ENCODE measurements around the gene FAM236B.
"Not testable (repeated sequence)": the region's sequence is repeated elsewhere in the genome, so short reads cannot be mapped to it uniquely, and the experiment has no call there.

FAM236B gene

DNA sequence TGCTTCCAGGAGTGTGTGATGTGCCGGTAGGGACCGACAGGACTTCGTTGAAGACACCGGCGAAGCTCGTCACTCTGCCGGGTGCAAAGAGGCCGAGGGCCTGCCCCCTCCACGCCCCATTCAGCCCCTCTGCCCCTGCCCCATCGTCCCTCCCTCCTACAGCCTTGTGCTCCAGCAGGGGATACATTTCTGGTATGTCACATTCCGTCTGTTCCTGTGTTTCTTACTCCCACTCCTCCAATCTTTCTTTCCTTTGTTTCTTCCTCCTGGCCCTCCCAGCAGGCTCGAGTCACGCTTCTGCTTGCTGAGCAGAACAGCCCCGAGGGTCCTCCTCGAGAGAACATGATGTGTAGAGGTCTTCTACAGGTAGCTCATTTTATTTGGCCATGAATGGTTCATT, at the start of gene FAM236B:
TSS of gene FAM236B (minus strand) at position 101 of the 400 bp plus-strand sequence. CDS start at position 1, 100 bp downstream.
- DNase-seq: not testable (repeated sequence)

DNA sequence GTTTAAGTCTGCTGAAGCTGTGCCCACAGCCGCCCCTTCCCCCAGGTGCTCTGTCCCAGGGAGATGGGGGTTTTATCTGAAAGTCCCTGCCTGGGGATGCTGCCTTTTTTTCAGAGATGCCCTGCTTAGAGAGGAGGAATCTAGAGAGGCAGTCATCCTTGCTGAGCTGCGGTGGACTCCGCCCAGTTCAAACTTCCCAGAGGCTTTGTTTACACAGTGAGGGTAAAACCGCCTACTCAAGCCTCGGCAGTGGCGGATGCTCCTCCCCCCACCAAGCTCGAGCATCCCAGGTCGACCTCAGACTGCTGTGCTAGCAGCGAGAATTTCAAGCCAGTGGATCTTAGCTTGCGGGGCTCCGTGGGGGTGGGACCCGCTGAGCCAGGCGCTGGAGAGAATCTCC, 48.2 kb upstream of the FAM236B start:
- DNase-seq: not testable (repeated sequence)

DNA sequence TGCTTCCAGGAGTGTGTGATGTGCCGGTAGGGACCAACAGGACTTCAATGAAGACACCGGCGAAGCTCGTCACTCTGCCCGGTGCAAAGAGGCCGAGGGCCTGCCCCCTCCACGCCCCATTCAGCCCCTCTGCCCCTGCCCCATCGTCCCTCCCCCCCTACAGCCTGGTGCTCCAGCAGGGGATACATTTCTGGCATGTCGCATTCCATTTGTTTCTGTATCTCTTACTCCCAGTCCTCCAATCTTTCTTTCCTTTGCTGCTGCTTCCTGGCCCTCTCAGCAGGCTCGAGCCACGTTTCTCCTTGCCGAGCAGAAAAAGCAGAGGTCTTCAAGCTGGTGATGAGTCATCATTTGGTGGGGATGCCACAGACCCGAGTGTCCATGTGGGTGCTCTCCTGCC, 25.6 kb upstream of the FAM236B start, which contains the start of gene FAM236D:
TSS of gene FAM236D (minus strand) at position 101 of the 400 bp plus-strand sequence. CDS start at position 1, 100 bp downstream.
- not testable (repeated sequence) for DNase-seq

DNA sequence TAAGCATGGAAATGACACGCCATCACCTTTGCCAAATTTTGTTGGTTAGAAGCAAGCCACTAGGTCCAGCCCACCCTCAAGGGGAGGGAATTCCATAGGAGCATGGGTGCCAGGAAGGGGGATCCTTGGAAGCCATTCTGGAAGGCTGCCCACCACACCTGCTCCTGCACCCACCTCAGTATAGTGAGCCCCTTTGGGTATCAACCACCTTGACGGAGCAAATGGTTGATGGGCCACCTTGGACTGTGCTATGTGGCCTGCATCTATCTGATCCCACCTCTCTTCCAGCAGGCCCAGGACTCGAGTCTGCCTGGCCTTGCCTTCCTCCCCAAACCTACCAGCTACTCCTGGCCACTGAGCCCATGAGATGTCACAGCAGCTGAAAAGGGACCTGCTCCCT, 7.9 kb upstream of the FAM236B start:
- DNase-seq: not testable (repeated sequence)

DNA sequence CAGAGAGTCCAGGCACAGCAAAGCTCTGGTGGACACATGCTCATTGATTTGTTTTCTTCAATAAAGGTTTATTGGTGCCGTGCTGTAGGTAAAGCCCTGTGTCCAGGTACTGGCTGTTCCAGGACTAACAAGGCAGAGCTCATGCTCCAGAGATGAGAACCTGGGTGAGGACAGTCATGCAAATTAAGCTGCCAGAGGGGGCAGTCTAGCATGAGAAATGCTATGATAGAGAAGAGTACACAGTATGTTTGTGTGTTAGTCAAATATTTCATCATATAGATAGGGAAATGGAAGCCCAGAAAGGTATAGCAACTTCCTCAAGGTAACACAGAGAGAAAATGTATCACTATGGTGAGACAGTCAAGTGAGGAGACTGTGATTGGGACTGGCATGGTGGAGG, 5.7 kb upstream of the FAM236B start:
- not testable (repeated sequence) for DNase-seq

DNA sequence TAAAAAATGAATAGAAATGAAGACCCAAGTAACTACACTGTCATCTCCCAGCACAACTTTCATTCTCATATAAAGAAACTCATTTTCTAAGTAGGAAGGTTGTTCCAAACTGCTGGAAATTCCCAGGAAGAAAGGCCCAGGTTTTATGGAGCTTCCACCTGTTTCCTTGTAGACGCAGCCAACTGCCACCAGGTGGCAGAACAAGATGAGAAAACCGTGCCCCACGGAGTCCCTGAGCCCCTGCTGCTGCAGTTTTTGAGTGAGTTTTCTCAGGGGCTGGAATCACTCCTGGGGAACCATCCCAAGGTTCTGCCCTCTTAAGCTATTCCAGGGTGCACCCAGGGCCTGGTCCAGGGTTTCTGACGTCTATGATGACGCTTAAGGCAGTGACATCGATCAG, 1.5 kb upstream of the FAM236B start:
- not testable (repeated sequence) for DNase-seq

DNA sequence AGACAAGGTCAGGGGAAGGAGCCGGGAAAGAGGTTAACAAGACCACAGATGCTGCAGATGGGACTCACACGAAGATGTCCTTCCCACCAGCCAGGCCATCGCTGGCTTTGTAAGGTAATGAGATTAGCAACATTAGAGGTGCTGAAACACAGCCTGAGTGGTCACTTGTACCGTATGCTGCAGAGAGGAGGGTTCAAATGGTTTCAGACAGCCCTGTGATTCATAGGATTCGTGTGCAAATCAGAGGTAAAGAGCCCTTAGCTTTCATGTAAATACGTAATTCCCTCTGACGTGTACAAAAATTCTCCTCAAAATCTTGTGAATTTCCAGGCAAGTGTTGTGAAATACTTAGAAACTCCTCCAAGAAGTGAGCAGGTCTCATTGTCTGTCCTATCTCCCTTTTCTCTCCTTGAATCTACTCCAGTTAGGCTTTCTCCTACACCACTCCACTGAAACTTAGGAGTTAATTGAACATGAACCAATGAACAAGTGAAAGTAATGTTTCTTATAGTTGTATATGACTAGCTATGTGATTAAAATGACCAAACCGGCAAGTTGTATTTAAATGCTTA, 991 bp upstream of the FAM236B start:
- not testable (repeated sequence) for DNase-seq

DNA sequence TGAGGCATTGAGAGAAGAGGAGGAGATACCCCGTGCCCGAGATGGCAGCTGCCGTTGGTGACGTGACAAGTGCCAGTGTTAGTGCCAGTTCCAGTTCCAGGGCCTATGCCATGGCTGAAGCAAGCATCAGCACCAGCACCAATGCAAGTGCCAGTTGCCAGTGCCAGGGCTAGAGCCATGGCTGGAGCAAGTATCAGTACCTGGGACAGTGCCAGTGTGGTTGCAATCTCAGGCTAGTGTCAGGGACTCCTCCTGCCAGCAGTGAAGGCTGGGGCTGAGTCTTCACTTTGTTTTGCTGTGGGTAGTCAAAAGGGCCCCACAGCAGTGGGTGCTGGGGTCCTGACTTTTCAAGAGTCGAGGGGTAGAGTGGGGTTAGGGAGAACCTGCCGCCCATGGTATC, 4.3 kb downstream of the FAM236B start:
- not testable (repeated sequence) for DNase-seq

DNA sequence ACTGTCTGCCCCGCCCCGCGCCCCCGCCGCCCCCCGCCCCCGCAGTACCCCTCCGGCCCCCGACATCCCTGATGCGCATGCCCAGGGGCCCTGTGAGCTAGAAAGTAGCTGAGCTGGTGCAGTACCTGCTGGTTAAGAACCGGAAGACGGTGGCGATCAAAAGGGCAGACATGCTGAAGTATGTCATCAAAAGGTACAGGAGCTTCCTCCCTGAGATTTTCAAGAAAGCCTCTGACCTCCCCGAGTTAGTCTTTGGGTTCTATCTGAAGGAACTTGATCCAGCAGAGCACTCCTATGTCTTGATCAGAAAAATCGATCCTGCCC, 5.0 kb downstream of the FAM236B start:
- not testable (repeated sequence) for DNase-seq

DNA sequence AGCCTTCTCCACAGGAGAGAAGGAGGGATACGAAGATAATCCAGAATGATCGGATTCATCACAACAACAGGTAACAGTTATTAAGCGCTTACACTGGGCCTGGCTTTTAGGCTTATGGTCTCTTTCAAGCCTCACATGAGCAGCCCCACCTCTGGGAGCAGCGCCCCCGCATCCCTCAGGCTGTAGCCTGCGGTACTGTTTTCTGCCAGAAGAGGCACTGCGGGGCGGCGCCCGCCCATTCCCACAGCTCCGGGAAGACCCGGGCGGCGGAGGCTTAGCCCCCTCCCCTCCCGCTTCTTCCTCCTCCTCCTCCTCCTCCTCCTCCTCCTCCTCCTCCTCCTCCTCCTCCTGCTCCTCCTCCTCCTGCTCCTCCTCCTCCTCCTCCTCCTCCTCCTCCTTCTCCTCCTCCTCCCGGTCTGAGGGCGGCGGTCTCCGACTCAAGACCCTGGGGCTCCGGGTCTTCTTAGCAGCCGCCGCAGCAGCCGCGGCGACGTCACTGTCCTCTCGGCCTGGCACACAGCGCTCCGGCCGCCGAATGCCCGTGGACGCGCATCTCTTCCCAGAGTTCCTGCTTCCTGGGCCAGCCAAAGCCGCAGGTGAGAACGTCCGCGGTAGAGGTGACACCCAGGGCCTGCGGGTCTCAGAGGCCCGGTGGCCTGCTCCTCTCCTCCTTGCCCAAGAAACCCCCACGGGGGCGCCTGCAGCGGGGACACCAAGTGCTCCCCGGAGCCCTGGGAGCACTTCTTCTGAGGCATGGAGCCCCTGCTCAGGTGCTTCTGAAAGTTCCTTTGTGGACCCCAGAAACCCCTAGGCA, 5.6 kb downstream of the FAM236B start, which contains the start of gene DMRTC1B:
TSS of gene DMRTC1B (plus strand) at position 238 of the 814 bp plus-strand sequence. CDS start 68,246 bp downstream, outside the sequence.
- DNase-seq: not testable (repeated sequence)

DNA sequence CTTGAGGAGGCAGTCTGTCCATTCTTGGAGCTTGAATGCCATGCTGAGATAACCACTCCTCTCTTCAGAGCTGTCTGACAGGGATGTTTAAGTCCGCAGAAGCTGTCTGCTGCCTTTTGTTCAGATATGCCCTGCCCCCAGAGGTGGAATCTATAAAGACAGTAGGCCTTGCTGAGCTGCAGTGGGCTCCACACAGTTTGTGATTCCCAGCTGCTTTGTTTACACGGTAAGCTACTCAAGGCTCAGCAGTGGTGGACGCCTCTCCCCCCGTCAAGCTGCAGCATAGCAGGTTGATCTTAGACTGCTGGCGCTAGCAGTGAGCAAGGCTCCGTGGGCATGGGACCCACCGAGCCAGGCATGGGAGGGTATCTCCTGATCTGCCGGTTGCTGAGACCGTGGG, 22.0 kb downstream of the FAM236B start:
- DNase-seq: not testable (repeated sequence)

DNA sequence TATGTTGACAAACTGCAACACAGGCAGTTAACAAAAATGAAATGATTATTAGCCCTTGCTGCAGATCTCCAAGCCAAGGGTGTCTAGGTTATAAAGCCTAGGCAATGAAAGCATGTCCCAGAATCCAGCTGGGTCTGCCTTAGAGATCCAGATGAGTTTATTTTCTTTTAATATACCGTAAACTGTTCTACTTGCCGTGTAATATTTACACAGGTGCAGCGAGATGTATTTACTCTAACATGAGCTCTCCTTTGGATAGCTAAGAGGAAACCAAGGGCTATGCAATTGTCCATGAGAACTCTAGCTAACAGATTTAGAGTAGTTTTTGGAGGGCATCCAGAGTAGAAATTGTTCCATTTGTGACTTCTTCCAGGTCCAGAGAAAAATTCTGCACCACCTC, 33.9 kb downstream of the FAM236B start:
- not testable (repeated sequence) for DNase-seq

DNA sequence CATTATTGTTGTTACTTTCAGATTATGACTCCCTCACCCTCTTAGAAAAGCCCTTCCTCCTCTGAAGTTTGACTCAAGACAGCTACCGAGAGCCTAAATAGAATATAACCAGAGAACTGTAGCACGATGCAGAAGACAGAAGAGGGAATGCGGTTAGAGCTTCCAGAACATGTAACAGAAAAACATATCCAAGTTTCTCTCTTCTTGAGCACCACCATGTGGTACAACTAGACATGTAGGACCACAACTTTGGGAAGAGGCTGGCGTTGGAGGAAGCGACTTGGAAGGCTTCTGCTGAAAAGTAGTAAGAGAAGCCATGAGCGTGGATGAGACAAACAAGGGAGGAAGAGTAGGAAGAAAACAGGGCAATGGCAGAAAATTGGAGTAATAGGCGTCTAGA, 36.9 kb downstream of the FAM236B start:
- not testable (repeated sequence) for DNase-seq

DNA sequence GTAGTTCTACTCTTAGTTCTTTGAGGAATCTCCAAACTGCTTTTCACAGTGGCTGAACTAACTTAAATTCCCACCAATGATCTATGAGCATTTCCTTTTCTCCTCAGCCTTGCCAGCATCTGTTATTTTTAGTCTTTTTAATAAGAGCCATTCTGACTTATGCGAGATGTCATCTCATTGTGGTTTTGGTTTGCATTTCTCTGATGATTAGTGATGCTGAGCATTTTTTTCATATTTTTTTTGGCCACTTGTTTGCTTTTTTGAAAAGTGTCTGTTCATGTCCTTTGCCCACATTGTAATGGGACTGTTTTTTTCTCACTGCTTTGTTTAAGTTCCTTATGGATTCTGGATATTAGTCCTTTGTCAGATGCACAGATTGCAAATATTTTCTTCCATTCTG, 46.9 kb downstream of the FAM236B start:
- no peak for DNase-seq

DNA sequence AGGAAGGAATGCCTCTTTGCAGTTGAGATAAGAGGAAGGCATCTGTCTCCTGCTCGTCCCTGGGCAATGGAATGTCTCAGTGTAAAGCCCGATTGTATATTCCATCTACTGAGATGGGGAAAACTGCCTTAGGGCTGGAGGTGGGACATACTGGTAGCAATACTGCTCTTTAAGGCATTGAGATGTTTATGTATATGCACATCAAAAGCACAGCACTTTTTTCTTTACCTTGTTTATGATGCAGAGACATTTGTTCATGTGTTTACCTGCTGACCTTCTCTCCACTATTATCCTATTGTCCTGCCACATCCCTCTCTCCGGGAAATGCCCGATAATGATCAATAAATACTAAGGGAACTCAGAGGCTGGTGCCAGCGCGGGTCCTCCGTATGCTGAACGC, 48.8 kb downstream of the FAM236B start:
- DNase-seq: not testable (repeated sequence)

All from MV-4-11 (cell line).